PC-9 (cell line): ENCODE measurements around the gene TMTC2. TPM values are rescaled to one million over a fixed set of nuclear protein-coding genes. Genes with fewer than 3 reads are reported as not detected.

ENCODE experiments used
- BruUV-seq: library from RNA; stranded (reverse); fragments of 400-500 nt; replicated peaks from 2 replicates; lab custom pipeline; 2021; lab: Mats Ljungman, UMichigan
- CTCF ChIA-PET: fragments of 300-600 bp; sonication (Branson Sonifier 250); formaldehyde crosslinking; loops from one replicate; lab custom pipeline; 2022; ENCODE audit warnings: antibody characterized with exemption; lab: Charles Lee
- POLR2A ChIA-PET: fragments of 300-600 bp; sonication (Branson Sonifier 250); formaldehyde crosslinking; loops from one replicate; lab custom pipeline; 2022; ENCODE audit warnings: antibody characterized with exemption; ENCODE audit not compliant: unreplicated experiment; lab: Charles Lee
- DNase-seq, 2 experiments: peaks; one replicate each; pipeline versions ENCODE4 v3.0.0 to v3.0.0-alpha.2; 2015 to 2022; ENCODE audit warnings: mixed read lengths in 1 of 2
- H2AFZ ChIP-seq: fragments of 200-600 bp; sonication (generic); 2 replicates; pipeline ENCODE4 v1.8.1; 2017; ENCODE audit warnings: antibody characterized with exemption
- H3F3A ChIP-seq: fragments of 200-600 bp; sonication (generic); 2 replicates; pipeline ENCODE4 v1.8.1; 2017; ENCODE audit warnings: antibody characterized with exemption, mild to moderate bottlenecking, low read depth; ENCODE audit not compliant: insufficient read depth
- H3K27ac ChIP-seq: fragments of 200-600 bp; sonication (generic); 2 replicates; pipeline ENCODE4 v1.6.1; 2016; ENCODE audit warnings: mixed run types
- H3K27me3 ChIP-seq: fragments of 200-600 bp; sonication (generic); 2 replicates; pipeline ENCODE4 v1.6.1; 2016; ENCODE audit warnings: low read depth, mixed run types; ENCODE audit not compliant: insufficient read depth
- H3K36me3 ChIP-seq: fragments of 200-600 bp; sonication (generic); 2 replicates; pipeline ENCODE4 v1.6.1; 2016; ENCODE audit warnings: low read depth, mixed run types
- H3K4me1 ChIP-seq: fragments of 200-600 bp; sonication (generic); replicated peaks from 2 replicates; pipeline ENCODE4 v1.6.1; 2016; ENCODE audit warnings: mixed run types; ENCODE audit not compliant: insufficient read depth
- H3K4me2 ChIP-seq: fragments of 200-600 bp; sonication (generic); 2 replicates; pipeline ENCODE4 v1.6.1; 2017; ENCODE audit warnings: mixed run types
- H3K4me3 ChIP-seq: fragments of 200-600 bp; sonication (generic); 2 replicates; pipeline ENCODE4 v1.6.1; 2016; ENCODE audit warnings: mixed run types
- H3K79me2 ChIP-seq: fragments of 200-600 bp; sonication (generic); 2 replicates; pipeline ENCODE4 v1.6.1; 2017; ENCODE audit warnings: low read depth, mixed run types
- H3K9me2 ChIP-seq: fragments of 200-600 bp; sonication (generic); 2 replicates; pipeline ENCODE4 v1.8.1; 2017; ENCODE audit warnings: mild to moderate bottlenecking; ENCODE audit not compliant: insufficient read depth
- H3K9me3 ChIP-seq: fragments of 200-600 bp; sonication (generic); 2 replicates; pipeline ENCODE4 v1.8.1; 2016; ENCODE audit warnings: low read depth; ENCODE audit not compliant: insufficient read depth
- H4K20me1 ChIP-seq: fragments of 200-600 bp; sonication (generic); 2 replicates; pipeline ENCODE4 v1.8.1; 2017; ENCODE audit not compliant: insufficient read depth
- EZH2 ChIP-seq: fragments of 200-600 bp; sonication (generic); IDR thresholded peaks from 2 replicates; pipeline ENCODE4 v1.8.0; 2017; ENCODE audit warnings: antibody characterized with exemption, low read depth
- intact Hi-C: fragments of 100-400 bp; cut with micrococcal nuclease; formaldehyde crosslinking; loops from one replicate; pipeline ENCODE4 v1.10.0; 2022; ENCODE audit not compliant: unreplicated experiment
- total RNA-seq: library from RNA; stranded (reverse); gene quantifications from 2 replicates; pipeline ENCODE4 v1.2.3, GENCODE V29; 2021
- TF ChIP-seq, protein P1 (sequence below): fragments of 200-600 bp; sonication (generic); conservative IDR thresholded peaks from 2 replicates; pipeline ENCODE4 v1.6.1; 2017; ENCODE audit warnings: mixed run types, antibody characterized with exemption, mild to moderate bottlenecking, moderate library complexity

Gene TMTC2
- total RNA-seq, 1 experiment from 2014 or later = 8.6 TPM

DNA sequence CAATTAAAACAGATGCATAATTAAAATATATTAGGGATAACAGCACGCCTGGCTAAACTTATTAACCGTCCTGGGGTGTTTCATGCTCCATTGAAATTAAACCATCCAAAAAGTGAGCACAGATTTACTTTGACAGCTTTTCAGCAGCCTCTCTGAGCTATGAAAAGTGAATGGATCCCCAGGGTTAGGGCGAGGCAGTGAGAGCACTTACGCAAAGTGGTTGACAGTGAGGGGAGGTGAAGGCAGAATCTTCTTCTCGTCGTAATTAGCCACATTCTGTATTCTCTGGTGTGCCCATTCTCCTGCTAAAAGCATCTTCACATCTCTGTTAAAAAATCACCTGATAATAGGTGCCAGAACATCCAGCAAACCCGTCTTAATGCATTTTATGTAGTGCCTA lies 1.9 kb downstream of the TMTC2 start:
- H3K4me3 ChIP-seq = peak overlapping the region; percentile 62; the same call in 1 of the 2 replicates
- no peaks in the 10 kb centered on the region for H3K9me3 ChIP-seq
- no peaks in the 10 kb centered on the region for H4K20me1 ChIP-seq
- intact Hi-C loops = loop anchor here (5.0 kb wide), 2 partner anchors 314 to 884 kb away; no protein-coding TSS in a partner anchor
- TF ChIP-seq, protein P1, sequence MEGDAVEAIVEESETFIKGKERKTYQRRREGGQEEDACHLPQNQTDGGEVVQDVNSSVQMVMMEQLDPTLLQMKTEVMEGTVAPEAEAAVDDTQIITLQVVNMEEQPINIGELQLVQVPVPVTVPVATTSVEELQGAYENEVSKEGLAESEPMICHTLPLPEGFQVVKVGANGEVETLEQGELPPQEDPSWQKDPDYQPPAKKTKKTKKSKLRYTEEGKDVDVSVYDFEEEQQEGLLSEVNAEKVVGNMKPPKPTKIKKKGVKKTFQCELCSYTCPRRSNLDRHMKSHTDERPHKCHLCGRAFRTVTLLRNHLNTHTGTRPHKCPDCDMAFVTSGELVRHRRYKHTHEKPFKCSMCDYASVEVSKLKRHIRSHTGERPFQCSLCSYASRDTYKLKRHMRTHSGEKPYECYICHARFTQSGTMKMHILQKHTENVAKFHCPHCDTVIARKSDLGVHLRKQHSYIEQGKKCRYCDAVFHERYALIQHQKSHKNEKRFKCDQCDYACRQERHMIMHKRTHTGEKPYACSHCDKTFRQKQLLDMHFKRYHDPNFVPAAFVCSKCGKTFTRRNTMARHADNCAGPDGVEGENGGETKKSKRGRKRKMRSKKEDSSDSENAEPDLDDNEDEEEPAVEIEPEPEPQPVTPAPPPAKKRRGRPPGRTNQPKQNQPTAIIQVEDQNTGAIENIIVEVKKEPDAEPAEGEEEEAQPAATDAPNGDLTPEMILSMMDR = no peak
- no peaks in the 10 kb centered on the region for H3K36me3 ChIP-seq
- no peaks in the 10 kb centered on the region; the same call in 1 of the 2 replicates for H3K9me2 ChIP-seq
- H3F3A ChIP-seq = peaks cover 9% of the 10 kb centered on the region; the same call in 1 of the 2 replicates
- H3K4me1 ChIP-seq = peaks cover 18% of the 10 kb centered on the region
- ChIA-PET POLR2A (no interaction called here), CTCF (no interaction called here)
- peak overlapping the region; percentile 93; the same call in 1 of the 2 replicates for H2AFZ ChIP-seq
- peak overlapping the region; percentile 89 for H3K4me2 ChIP-seq
- BruUV-seq = no TSS peak
- no peak overlapping the region for H3K27ac ChIP-seq
- no peaks in the 10 kb centered on the region for H3K27me3 ChIP-seq
- DNase-seq = no peak
- 0 out of 2 replicates have a peak, but pooled peaks cover 6% of the 10 kb centered on the region for H3K79me2 ChIP-seq

DNA sequence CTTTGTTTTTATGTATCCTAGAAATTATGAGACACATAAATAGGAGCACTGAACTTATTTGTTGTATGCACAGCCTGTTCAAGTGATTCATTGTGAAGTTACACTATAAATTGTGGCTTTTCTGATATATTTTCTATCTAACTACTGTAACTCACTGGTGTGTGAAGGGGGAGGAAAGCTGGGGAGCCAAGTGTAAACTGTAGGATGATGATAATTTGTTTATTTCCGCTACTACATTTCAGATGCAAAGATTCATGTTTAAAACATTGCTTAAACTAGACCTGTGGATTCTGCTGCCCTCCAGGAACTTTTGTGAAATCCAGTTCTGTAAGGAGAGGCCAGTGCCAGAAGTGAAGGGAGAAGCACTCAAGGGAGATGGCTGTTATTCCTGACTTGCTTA lies 3.3 kb downstream of the TMTC2 start:
- intact Hi-C loops = loop anchor here (5.0 kb wide), 1 partner anchor 57 kb away; no protein-coding TSS in a partner anchor
- H3F3A ChIP-seq = peaks cover 12% of the 10 kb centered on the region; the same call in 1 of the 2 replicates
- POLR2A ChIA-PET = no interaction called here

DNA sequence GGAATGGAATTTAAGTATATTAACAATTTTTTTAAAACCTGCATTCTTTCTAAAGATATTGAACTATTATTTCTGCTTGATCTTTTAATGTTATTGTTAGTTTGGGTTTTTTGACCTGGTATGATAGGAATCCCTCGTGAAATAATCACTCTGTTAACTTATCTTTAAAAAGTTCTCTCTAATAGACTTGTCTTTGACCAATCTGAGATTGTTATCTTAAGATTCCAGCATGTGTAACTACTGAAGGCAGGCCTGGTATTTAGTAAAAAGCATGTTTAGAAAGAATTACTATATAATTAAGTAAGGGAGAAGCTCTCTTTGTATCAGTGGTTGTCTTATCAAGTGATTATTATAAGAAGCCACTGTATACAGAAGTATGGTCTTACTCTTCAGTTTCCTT lies 4.8 kb downstream of the TMTC2 start:
- intact Hi-C loops = loop anchor here (5.0 kb wide), 1 partner anchor 56 kb away; no protein-coding TSS in a partner anchor
- Histone ChIP-seq H3K4me3 (no peak overlapping the region), H3K27me3 (no peaks in the 10 kb centered on the region), H3F3A (peaks cover 7% of the 10 kb centered on the region; the same call in 1 of the 2 replicates), H3K27ac (no peak overlapping the region), H3K9me3 (no peaks in the 10 kb centered on the region), H2AFZ (no peak overlapping the region), H3K36me3 (no peaks in the 10 kb centered on the region), H4K20me1 (no peaks in the 10 kb centered on the region), H3K9me2 (no peaks in the 10 kb centered on the region; the same call in 1 of the 2 replicates), H3K4me1 (peaks cover 17% of the 10 kb centered on the region), H3K79me2 (0 out of 2 replicates have a peak, but pooled peaks cover 6% of the 10 kb centered on the region), H3K4me2 (no peak overlapping the region)
- DNase-seq = no peak
- ChIA-PET POLR2A (interaction anchor here (0.7 kb wide), 1 partner anchor 1936 kb away, joined by 5 read pairs; no protein-coding TSS in a partner anchor), CTCF (interaction anchor here (0.5 kb wide), 1 partner anchor 333 kb away, joined by 15 read pairs; the partner anchor contains the start of genes CCDC59 and METTL25)
- no peak for TF ChIP-seq EZH2
- TF ChIP-seq, protein P1 = no peak
- BruUV-seq = no TSS peak

More for the DNA sequence above, 3.3 kb downstream of the TMTC2 start:
- no peaks in the 10 kb centered on the region; the same call in 1 of the 2 replicates for H3K9me2 ChIP-seq
- no peaks in the 10 kb centered on the region for H3K27me3 ChIP-seq
- H3K4me3 ChIP-seq = no peak overlapping the region
- TF ChIP-seq, protein P1 = no peak
- TF ChIP-seq EZH2 = no peak
- no peak for DNase-seq
- no peaks in the 10 kb centered on the region for H3K36me3 ChIP-seq
- CTCF ChIA-PET = no interaction called here
- H4K20me1 ChIP-seq = no peaks in the 10 kb centered on the region
- no peak overlapping the region for H3K4me2 ChIP-seq
- H3K9me3 ChIP-seq = no peaks in the 10 kb centered on the region
- no peak overlapping the region for H3K27ac ChIP-seq
- H3K4me1 ChIP-seq = peaks cover 21% of the 10 kb centered on the region
- H3K79me2 ChIP-seq = 0 out of 2 replicates have a peak, but pooled peaks cover 6% of the 10 kb centered on the region
- H2AFZ ChIP-seq = no peak overlapping the region
- BruUV-seq = no TSS peak
